MM.1S (cell line): ENCODE data around the gene ITIH4.

Experiments
- DNase-seq: peaks from one replicate; pipeline ENCODE4 v3.0.0-alpha.2; 2015
- H2AFZ ChIP-seq: fragments of 300-600 bp; sonication (generic); 2 replicates; pipeline ENCODE4 v1.6.0; 2016; ENCODE audit warnings: antibody characterized with exemption, low read length
- H3F3A ChIP-seq: fragments of 300-600 bp; sonication (generic); 2 replicates; pipeline ENCODE4 v1.6.1; 2016; ENCODE audit warnings: mild to moderate bottlenecking, antibody characterized with exemption, low read length, moderate library complexity, mixed read lengths; ENCODE audit not compliant: insufficient read depth
- H3K27ac ChIP-seq: fragments of 300-600 bp; sonication (generic); 2 replicates; pipeline ENCODE4 v1.5.1; 2016; ENCODE audit warnings: mild to moderate bottlenecking, low read length
- H3K27me3 ChIP-seq: fragments of 300-600 bp; sonication (generic); replicated peaks from 2 replicates; pipeline ENCODE4 v1.6.0; 2016; ENCODE audit warnings: low read length; ENCODE audit not compliant: insufficient read depth
- H3K36me3 ChIP-seq: fragments of 300-600 bp; sonication (generic); replicated peaks from 2 replicates; pipeline ENCODE4 v1.6.1; 2016; ENCODE audit warnings: mild to moderate bottlenecking, low read length, mixed read lengths; ENCODE audit not compliant: insufficient read depth
- H3K4me1 ChIP-seq: fragments of 300-600 bp; sonication (generic); 2 replicates; pipeline ENCODE4 v1.6.1; 2016; ENCODE audit warnings: low read length, mixed read lengths
- H3K4me2 ChIP-seq: fragments of 300-600 bp; sonication (generic); 2 replicates; pipeline ENCODE4 v1.6.0; 2016; ENCODE audit warnings: low read depth, low read length
- H3K4me3 ChIP-seq: fragments of 300-600 bp; sonication (generic); 2 replicates; pipeline ENCODE4 v1.5.1; 2016; ENCODE audit warnings: low read length, mixed read lengths
- H3K79me2 ChIP-seq: fragments of 300-600 bp; sonication (generic); 2 replicates; pipeline ENCODE4 v1.6.1; 2016; ENCODE audit warnings: mixed run types, low read length, mixed read lengths
- H3K9ac ChIP-seq: fragments of 300-600 bp; sonication (generic); 2 replicates; pipeline ENCODE4 v1.6.1; 2016; ENCODE audit warnings: low read length, mixed read lengths
- H3K9me2 ChIP-seq: fragments of 300-600 bp; sonication (generic); replicated peaks from 2 replicates; pipeline ENCODE4 v1.6.1; 2016; ENCODE audit warnings: mild to moderate bottlenecking, low read length, mixed read lengths; ENCODE audit not compliant: insufficient read depth
- H3K9me3 ChIP-seq: fragments of 300-600 bp; sonication (generic); replicated peaks from 2 replicates; pipeline ENCODE4 v1.6.1; 2016; ENCODE audit warnings: mild to moderate bottlenecking, low read length, mixed read lengths; ENCODE audit not compliant: insufficient read depth
- H4K20me1 ChIP-seq: fragments of 300-600 bp; sonication (generic); 2 replicates; pipeline ENCODE4 v1.6.1; 2016; ENCODE audit warnings: mild to moderate bottlenecking, low read length, moderate library complexity, mixed read lengths; ENCODE audit not compliant: insufficient read depth
- EZH2 ChIP-seq: fragments of 300-600 bp; sonication (generic); optimal IDR thresholded peaks from 2 replicates; pipeline ENCODE3; 2017; ENCODE audit warnings: low read depth, mild to moderate bottlenecking, antibody characterized with exemption, low read length, mixed read lengths
- EZH2phosphoT487 ChIP-seq: fragments of 300-600 bp; sonication (generic); IDR thresholded peaks from 2 replicates; pipeline ENCODE4 v1.6.1; 2018; ENCODE audit warnings: antibody characterized with exemption, low read length
- TF ChIP-seq, protein P1 (sequence below): fragments of 300-600 bp; sonication (generic); IDR thresholded peaks from 2 replicates; pipeline ENCODE4 v1.5.1; 2016; ENCODE audit warnings: antibody characterized with exemption, low read length, mixed read lengths

ITIH4 gene

DNA sequence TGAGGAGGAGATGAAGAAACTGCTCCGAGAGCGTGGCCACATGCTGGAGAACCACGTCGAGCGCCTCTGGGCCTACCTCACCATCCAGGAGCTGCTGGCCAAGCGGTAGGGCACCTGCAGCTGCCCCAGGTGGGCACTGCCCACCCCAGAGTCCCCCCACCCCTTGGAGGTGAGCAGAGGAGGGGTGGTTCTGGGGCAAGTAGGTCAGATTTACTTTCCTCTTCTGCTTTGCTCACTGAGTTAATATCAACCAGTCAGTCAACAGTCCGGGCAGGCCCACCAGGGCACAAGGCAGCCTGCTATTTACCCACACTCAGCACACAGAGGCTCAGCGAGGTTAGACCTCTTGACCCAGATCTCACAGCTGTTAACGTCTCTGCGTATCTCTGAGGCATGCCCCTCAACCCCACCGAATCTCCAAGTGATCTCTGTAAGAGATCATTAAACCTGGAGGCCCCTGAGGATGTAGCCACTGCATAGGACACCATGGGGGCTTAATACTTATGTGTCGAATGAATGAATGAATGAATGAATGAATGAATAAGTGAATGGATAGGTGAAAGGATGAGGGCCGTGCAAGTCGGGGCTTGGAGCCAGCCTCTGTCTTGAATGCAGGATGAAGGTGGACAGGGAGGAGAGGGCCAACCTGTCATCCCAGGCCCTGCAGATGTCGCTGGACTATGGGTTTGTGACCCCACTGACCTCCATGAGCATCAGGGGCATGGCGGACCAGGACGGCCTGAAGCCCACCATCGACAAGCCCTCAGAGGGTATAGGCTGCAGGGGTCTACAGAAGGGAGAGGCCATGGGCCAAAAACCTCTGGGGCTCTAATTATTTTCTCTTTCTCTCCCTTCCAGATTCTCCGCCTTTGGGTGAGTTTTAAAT is 43.9 kb downstream of the ITIH4 start:
- H3K79me2 ChIP-seq, result no peaks in the 10 kb centered on the region
- no peak overlapping the region for H3K4me2 ChIP-seq
- no peak for DNase-seq
- no peak for TF ChIP-seq EZH2phosphoT487
- TF ChIP-seq, protein P1, sequence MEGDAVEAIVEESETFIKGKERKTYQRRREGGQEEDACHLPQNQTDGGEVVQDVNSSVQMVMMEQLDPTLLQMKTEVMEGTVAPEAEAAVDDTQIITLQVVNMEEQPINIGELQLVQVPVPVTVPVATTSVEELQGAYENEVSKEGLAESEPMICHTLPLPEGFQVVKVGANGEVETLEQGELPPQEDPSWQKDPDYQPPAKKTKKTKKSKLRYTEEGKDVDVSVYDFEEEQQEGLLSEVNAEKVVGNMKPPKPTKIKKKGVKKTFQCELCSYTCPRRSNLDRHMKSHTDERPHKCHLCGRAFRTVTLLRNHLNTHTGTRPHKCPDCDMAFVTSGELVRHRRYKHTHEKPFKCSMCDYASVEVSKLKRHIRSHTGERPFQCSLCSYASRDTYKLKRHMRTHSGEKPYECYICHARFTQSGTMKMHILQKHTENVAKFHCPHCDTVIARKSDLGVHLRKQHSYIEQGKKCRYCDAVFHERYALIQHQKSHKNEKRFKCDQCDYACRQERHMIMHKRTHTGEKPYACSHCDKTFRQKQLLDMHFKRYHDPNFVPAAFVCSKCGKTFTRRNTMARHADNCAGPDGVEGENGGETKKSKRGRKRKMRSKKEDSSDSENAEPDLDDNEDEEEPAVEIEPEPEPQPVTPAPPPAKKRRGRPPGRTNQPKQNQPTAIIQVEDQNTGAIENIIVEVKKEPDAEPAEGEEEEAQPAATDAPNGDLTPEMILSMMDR, result no peak
- TF ChIP-seq EZH2, result no peak
- H3K4me1 ChIP-seq, result no peaks in the 10 kb centered on the region
- H3K27me3 ChIP-seq, result no peaks in the 10 kb centered on the region
- no peaks in the 10 kb centered on the region for H3F3A ChIP-seq
- no peak overlapping the region for H3K27ac ChIP-seq
- no peaks in the 10 kb centered on the region for H3K9me3 ChIP-seq
- H3K9ac ChIP-seq, result no peak overlapping the region
- no peaks in the 10 kb centered on the region for H3K36me3 ChIP-seq
- no peak overlapping the region for H2AFZ ChIP-seq
- no peak overlapping the region for H3K4me3 ChIP-seq
- H3K9me2 ChIP-seq, result no peaks in the 10 kb centered on the region
- no peaks in the 10 kb centered on the region for H4K20me1 ChIP-seq

GRCh38 chr3:52784931-52785590 is 45.4 kb downstream of the ITIH4 start:
- no peaks in the 10 kb centered on the region for H4K20me1 ChIP-seq
- TF ChIP-seq EZH2 (no peak), EZH2phosphoT487 (no peak)
- TF ChIP-seq, protein P1, result no peak
- no peaks in the 10 kb centered on the region for H3F3A ChIP-seq
- no peaks in the 10 kb centered on the region for H3K79me2 ChIP-seq
- no peak for DNase-seq
- no peak overlapping the region for H3K4me3 ChIP-seq
- H2AFZ ChIP-seq, result no peak overlapping the region
- H3K9ac ChIP-seq, result no peak overlapping the region
- H3K9me2 ChIP-seq, result no peaks in the 10 kb centered on the region
- H3K4me2 ChIP-seq, result no peak overlapping the region
- H3K36me3 ChIP-seq, result no peaks in the 10 kb centered on the region
- H3K9me3 ChIP-seq, result no peaks in the 10 kb centered on the region
- no peaks in the 10 kb centered on the region for H3K27me3 ChIP-seq
- no peaks in the 10 kb centered on the region for H3K4me1 ChIP-seq
- H3K27ac ChIP-seq, result no peak overlapping the region

- H3K4me3 ChIP-seq, result no peak overlapping the region
- no peak overlapping the region for H3K9ac ChIP-seq
- no peak for DNase-seq
Measured at GRCh38 chr3:52784021-52784621, 46.4 kb downstream of the ITIH4 start.

More at GRCh38 chr3:52784021-52784621, 46.4 kb downstream of the ITIH4 start:
- Histone ChIP-seq H3K27ac (no peak overlapping the region), H4K20me1 (no peaks in the 10 kb centered on the region), H3F3A (no peaks in the 10 kb centered on the region), H3K4me1 (no peaks in the 10 kb centered on the region), H2AFZ (no peak overlapping the region), H3K36me3 (no peaks in the 10 kb centered on the region), H3K9me3 (no peaks in the 10 kb centered on the region), H3K27me3 (no peaks in the 10 kb centered on the region), H3K4me2 (no peak overlapping the region), H3K9me2 (no peaks in the 10 kb centered on the region), H3K79me2 (no peaks in the 10 kb centered on the region)
- TF ChIP-seq, protein P1, result no peak
- TF ChIP-seq EZH2 (no peak), EZH2phosphoT487 (no peak)
